HepG2 (cell line): Measurements from ENCODE around the gene NFKB1. TPM values are rescaled to one million over a fixed set of nuclear protein-coding genes. Genes with fewer than 3 reads are reported as not detected.
A peak's percentile ranks its signal among the peaks of the same experiment; 100 is the strongest.

Experiments used
- ATAC-seq: fragments of 200-7000 bp; cut with Tn5 transposase; 3 replicates; pipeline ENCODE4 v1.9.1; 2020; ENCODE audit warnings: mild to moderate bottlenecking, moderate library complexity
- Bru-seq: library from RNA; stranded (reverse); fragments of 400-500 nt; gene quantifications from one replicate; lab custom pipeline; 2021; lab: Mats Ljungman, UMichigan
- BruChase-seq, 2 experiments: library from RNA; stranded (reverse); fragments of 400-500 nt; gene quantifications; one replicate each; lab custom pipeline; 2021; lab: Mats Ljungman, UMichigan
- BruUV-seq: library from RNA; stranded (reverse); fragments of 400-500 nt; replicated peaks from 2 replicates; lab custom pipeline; 2021; lab: Mats Ljungman, UMichigan
- CTCF ChIA-PET: fragments of 300-600 bp; formaldehyde crosslinking; extraction: SDS; loops from one replicate; lab custom pipeline; 2021; ENCODE audit warnings: low total read pairs, inconsistent platforms, low intra/inter-chr PET ratio; lab: Yijun Ruan, JAX
- POLR2A ChIA-PET: fragments of 350-600 bp; sonication (Branson Sonifier 250); formaldehyde crosslinking; loops from one replicate; lab custom pipeline; 2020; ENCODE audit warnings: antibody characterized with exemption, inconsistent platforms; lab: Yijun Ruan, JAX
- DNase-seq: peaks from one replicate; pipeline ENCODE4 v3.0.0-alpha.2; 2015; ENCODE audit warnings: low spot score
- FAIRE-seq: peaks from 3 replicates; lab custom pipeline; 2011; peaks lifted over from hg19 to GRCh38; lab: Jason Lieb, UNC
- H2AFZ ChIP-seq: one replicate; pipeline ENCODE4 v1.6.1; 2011; ENCODE audit warnings: low read length, inconsistent platforms
- H3K27ac ChIP-seq: fragments of 300-600 bp; 3 replicates; pipeline ENCODE4 v1.8.0; 2011; ENCODE audit warnings: mixed run types, mild to moderate bottlenecking, mixed read lengths, low read length, inconsistent platforms; ENCODE audit not compliant: insufficient read depth; ENCODE audit errors: extremely low read length
- H3K27me3 ChIP-seq, 2 experiments: fragments of 200-600 bp in 1 of 2; 2 replicates in 1 of 2; 3 replicates in 1 of 2; pipeline versions ENCODE4 v1.6.0 to v1.8.0; 2011; ENCODE audit warnings: low read length in 2 of 2, mild to moderate bottlenecking in 2 of 2, moderate library complexity in 2 of 2, inconsistent platforms in 1 of 2; ENCODE audit not compliant: insufficient read depth in 2 of 2, control insufficient read depth in 1 of 2
- H3K36me3 ChIP-seq, 2 experiments: fragments of 200-600 bp in 1 of 2; replicated peaks in 1 of 2; 2 replicates in 1 of 2; 3 replicates in 1 of 2; pipeline versions ENCODE4 v1.5.1 to v1.8.0; 2011; ENCODE audit warnings: low read length in 2 of 2, inconsistent platforms in 1 of 2; ENCODE audit not compliant: insufficient read depth in 2 of 2, control insufficient read depth in 1 of 2
- H3K4me1 ChIP-seq: 2 replicates; pipeline ENCODE4 v1.5.1; 2012; ENCODE audit warnings: low read length, inconsistent platforms; ENCODE audit not compliant: insufficient read depth
- H3K4me2 ChIP-seq: 2 replicates; pipeline ENCODE4 v1.6.0; 2011; ENCODE audit warnings: low read depth, low read length, inconsistent platforms
- H3K4me3 ChIP-seq, 3 experiments: fragments of 200-600 bp in 1 of 3; sonication (generic), shearing (Covaris generic) in 1 of 3; replicated peaks in 1 of 3; 2 replicates each; pipeline ENCODE4 v1.5.1; 2011 to 2016; ENCODE audit warnings: low read length in 3 of 3, inconsistent platforms in 2 of 3, low read depth in 2 of 3, mild to moderate bottlenecking in 2 of 3, control low read depth in 1 of 3, mixed read lengths in 1 of 3; ENCODE audit not compliant: insufficient read depth in 1 of 3
- H3K79me2 ChIP-seq: one replicate; pipeline ENCODE4 v1.6.1; 2011; ENCODE audit warnings: low read length, inconsistent platforms; ENCODE audit not compliant: insufficient read depth
- H3K9ac ChIP-seq: 2 replicates; pipeline ENCODE4 v1.6.0; 2011; ENCODE audit warnings: mild to moderate bottlenecking, low read depth, low read length, inconsistent platforms; ENCODE audit not compliant: insufficient read depth
- H3K9me3 ChIP-seq: 2 replicates; pipeline ENCODE4 v1.5.1; 2012; ENCODE audit warnings: mild to moderate bottlenecking, low read length
- H4K20me1 ChIP-seq: 2 replicates; pipeline ENCODE4 v1.6.0; 2011; ENCODE audit warnings: inconsistent platforms, mild to moderate bottlenecking, low read length, moderate library complexity; ENCODE audit not compliant: insufficient read depth
- ASH2L ChIP-seq: fragments of 300-600, 200-600 bp; sonication (generic); IDR thresholded peaks from 2 replicates; pipeline ENCODE4 v1.7.0; 2017; ENCODE audit warnings: low read depth, mild to moderate bottlenecking, moderate library complexity, mixed read lengths, low read length; ENCODE audit not compliant: insufficient read length
- CAMTA2 ChIP-seq: sonication (generic); formaldehyde crosslinking; IDR thresholded peaks from 2 replicates; pipeline ENCODE4 v1.4.0; 2020; ENCODE audit warnings: mild to moderate bottlenecking, missing genetic modification reagents, borderline replicate concordance
- MEIS2 ChIP-seq: sonication (generic); formaldehyde crosslinking; IDR thresholded peaks from 2 replicates; pipeline ENCODE4 v1.9.0; 2021; ENCODE audit warnings: mild to moderate bottlenecking, missing genetic modification reagents
- PLRG1 ChIP-seq: fragments of 450-650 bp; conservative IDR thresholded peaks from 2 replicates; pipeline ENCODE4 v1.6.1; 2016
- WGBS: methylation state at CpG from one replicate; pipeline ENCODE4 v1.1.6; 2017; ENCODE audit warnings: low lambda C conversion rate; 5-methylcytosine and 5-hydroxymethylcytosine counted together
- in situ Hi-C: cut with HindIII; loops from 2 replicates; pipeline ENCODE4 v1.10.0; 2017; ENCODE audit warnings: low pct_unique_long_range_greater_than_20kb; ENCODE audit not compliant: extremely low pct_ligation_motif_present
- intact Hi-C: fragments of 100-400 bp; cut with micrococcal nuclease; formaldehyde crosslinking; loops from one replicate; pipeline ENCODE4 v1.10.0; 2022; ENCODE audit not compliant: unreplicated experiment
- long read RNA-seq, 2 experiments: library from RNA in 1 of 2; library from polyadenylated mRNA in 1 of 2; stranded (forward) in 1 of 2; unstranded in 1 of 2; transcript quantifications; one replicate each; pipeline ENCODE4 v2.0.0, GENCODE V29; 2019 to 2022
- polyA minus RNA-seq, 3 experiments: library from RNA; depleted of rRNA, polyadenylated mRNA; stranded (reverse); fragments of >200 nt; gene quantifications; 2 replicates each; pipeline ENCODE4 v1.2.3, GENCODE V29; 2011; ENCODE audit warnings: low replicate concordance in 1 of 3
- polyA plus RNA-seq, 8 experiments: library from polyadenylated mRNA; depleted of rRNA in 3 of 8; stranded (reverse) in 7 of 8; unstranded in 1 of 8; fragments of >200 nt; fragmentation: Illumina TruSeq in 4 of 8; extraction: Trizol in 4 of 8; gene quantifications; 2 replicates each; pipeline versions ENCODE4 v1.2.1 to v1.2.3, GENCODE V29; 2011 to 2016; ENCODE audit warnings: low read depth in 4 of 8, missing spikeins in 1 of 8, mixed read lengths in 1 of 8; ENCODE audit not compliant: insufficient read depth in 1 of 8
- total RNA-seq, 5 experiments: library from RNA; depleted of rRNA; stranded (reverse); fragments of >200 nt; fragmentation: Illumina TruSeq; extraction: Trizol; gene quantifications; 2 replicates each; pipeline ENCODE4 v1.2.3, GENCODE V29; 2016; ENCODE audit warnings: low read depth in 1 of 5
- TF ChIP-seq, protein P1 (sequence below): IDR thresholded peaks from 2 replicates; pipeline ENCODE4 v1.6.1; 2016; ENCODE audit warnings: missing genetic modification reagents, missing compliant biosample characterization
- TF ChIP-seq, protein P2 (sequence below): sonication (generic); formaldehyde crosslinking; IDR thresholded peaks from 2 replicates; pipeline ENCODE4 v1.4.0; 2020; ENCODE audit warnings: low read depth, mild to moderate bottlenecking, missing genetic modification reagents
- TF ChIP-seq, protein P3 (sequence below): sonication (generic); formaldehyde crosslinking; IDR thresholded peaks from 2 replicates; pipeline ENCODE4 v1.5.1; 2020; ENCODE audit warnings: mild to moderate bottlenecking, missing genetic modification reagents, moderate library complexity

The NFKB1 gene, protein sequence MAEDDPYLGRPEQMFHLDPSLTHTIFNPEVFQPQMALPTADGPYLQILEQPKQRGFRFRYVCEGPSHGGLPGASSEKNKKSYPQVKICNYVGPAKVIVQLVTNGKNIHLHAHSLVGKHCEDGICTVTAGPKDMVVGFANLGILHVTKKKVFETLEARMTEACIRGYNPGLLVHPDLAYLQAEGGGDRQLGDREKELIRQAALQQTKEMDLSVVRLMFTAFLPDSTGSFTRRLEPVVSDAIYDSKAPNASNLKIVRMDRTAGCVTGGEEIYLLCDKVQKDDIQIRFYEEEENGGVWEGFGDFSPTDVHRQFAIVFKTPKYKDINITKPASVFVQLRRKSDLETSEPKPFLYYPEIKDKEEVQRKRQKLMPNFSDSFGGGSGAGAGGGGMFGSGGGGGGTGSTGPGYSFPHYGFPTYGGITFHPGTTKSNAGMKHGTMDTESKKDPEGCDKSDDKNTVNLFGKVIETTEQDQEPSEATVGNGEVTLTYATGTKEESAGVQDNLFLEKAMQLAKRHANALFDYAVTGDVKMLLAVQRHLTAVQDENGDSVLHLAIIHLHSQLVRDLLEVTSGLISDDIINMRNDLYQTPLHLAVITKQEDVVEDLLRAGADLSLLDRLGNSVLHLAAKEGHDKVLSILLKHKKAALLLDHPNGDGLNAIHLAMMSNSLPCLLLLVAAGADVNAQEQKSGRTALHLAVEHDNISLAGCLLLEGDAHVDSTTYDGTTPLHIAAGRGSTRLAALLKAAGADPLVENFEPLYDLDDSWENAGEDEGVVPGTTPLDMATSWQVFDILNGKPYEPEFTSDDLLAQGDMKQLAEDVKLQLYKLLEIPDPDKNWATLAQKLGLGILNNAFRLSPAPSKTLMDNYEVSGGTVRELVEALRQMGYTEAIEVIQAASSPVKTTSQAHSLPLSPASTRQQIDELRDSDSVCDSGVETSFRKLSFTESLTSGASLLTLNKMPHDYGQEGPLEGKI
- total RNA-seq (2016; rRNA removed; fragmentation: Illumina TruSeq; extraction: Trizol) (31.6 and 37.6 TPM in 2 replicates), polyA plus RNA-seq (2011; rRNA removed) (15.3 and 15.4 TPM in 2 replicates), polyA minus RNA-seq (2011; rRNA and poly(A)+ RNA removed; ENCODE audit: low replicate concordance) (23.9 and 27.4 TPM in 2 replicates), Bru-seq, nascent RNA (percentile 90 among the genes with signal in this experiment), BruChase-seq, experiment 1, labeled RNA remaining after a 6-hour chase (percentile 77 among the genes with signal in this experiment), BruChase-seq, experiment 2, labeled RNA remaining after a 2-hour chase (percentile 77 among the genes with signal in this experiment)
- 5.7 and 5.8 TPM in 2 replicates for total RNA-seq (2016; cell fraction: cytosol; rRNA removed; fragmentation: Illumina TruSeq; extraction: Trizol; ENCODE audit: low read depth)
- 32.0 and 36.4 TPM in 2 replicates for total RNA-seq (2016; cell fraction: insoluble cytoplasmic fraction; rRNA removed; fragmentation: Illumina TruSeq; extraction: Trizol)
- 16.5 and 17.1 TPM in 2 replicates for total RNA-seq (2016; cell fraction: membrane; rRNA removed; fragmentation: Illumina TruSeq; extraction: Trizol)
- total RNA-seq (2016; cell fraction: nucleus; rRNA removed; fragmentation: Illumina TruSeq; extraction: Trizol) = 21.7 and 23.1 TPM in 2 replicates
- polyA plus RNA-seq (2011; cell fraction: cytosol; rRNA removed) = 13.4 and 14.7 TPM in 2 replicates
- 13.2 and 14.1 TPM in 2 replicates for polyA plus RNA-seq (2011; cell fraction: nucleus; rRNA removed)
- 16.4 TPM in 2 replicates for polyA plus RNA-seq (2012)
- 2.1 and 2.3 TPM in 2 replicates for polyA plus RNA-seq (2016; cell fraction: cytosol; fragmentation: Illumina TruSeq; extraction: Trizol; ENCODE audit: low read depth)
- 30.3 and 33.0 TPM in 2 replicates for polyA plus RNA-seq (2016; cell fraction: insoluble cytoplasmic fraction; fragmentation: Illumina TruSeq; extraction: Trizol; ENCODE audit: low read depth)
- 6.8 and 8.3 TPM in 2 replicates for polyA plus RNA-seq (2016; cell fraction: membrane; fragmentation: Illumina TruSeq; extraction: Trizol; ENCODE audit: low read depth)
- 20.3 and 23.7 TPM in 2 replicates for polyA plus RNA-seq (2016; cell fraction: nucleus; fragmentation: Illumina TruSeq; extraction: Trizol; ENCODE audit: insufficient read depth, low read depth)
- 12.5 and 12.7 TPM in 2 replicates for polyA minus RNA-seq (2011; cell fraction: cytosol; rRNA and poly(A)+ RNA removed)
- polyA minus RNA-seq (2011; cell fraction: nucleus; rRNA and poly(A)+ RNA removed) = 35.7 and 38.5 TPM in 2 replicates
- long read RNA-seq, experiment 1, full-length matches to known transcripts = 3 of 12 reads
- long read RNA-seq, experiment 1, partial matches to known transcripts = 8 of 12 reads
- long read RNA-seq, experiment 1, other reads (novel, unspliced or antisense) = 1 of 12 reads
- long read RNA-seq, experiment 2, full-length matches to known transcripts = 14 of 56 reads
- long read RNA-seq, experiment 2, partial matches to known transcripts = 24 of 56 reads
- long read RNA-seq, experiment 2, other reads (novel, unspliced or antisense) = 18 of 56 reads

DNA sequence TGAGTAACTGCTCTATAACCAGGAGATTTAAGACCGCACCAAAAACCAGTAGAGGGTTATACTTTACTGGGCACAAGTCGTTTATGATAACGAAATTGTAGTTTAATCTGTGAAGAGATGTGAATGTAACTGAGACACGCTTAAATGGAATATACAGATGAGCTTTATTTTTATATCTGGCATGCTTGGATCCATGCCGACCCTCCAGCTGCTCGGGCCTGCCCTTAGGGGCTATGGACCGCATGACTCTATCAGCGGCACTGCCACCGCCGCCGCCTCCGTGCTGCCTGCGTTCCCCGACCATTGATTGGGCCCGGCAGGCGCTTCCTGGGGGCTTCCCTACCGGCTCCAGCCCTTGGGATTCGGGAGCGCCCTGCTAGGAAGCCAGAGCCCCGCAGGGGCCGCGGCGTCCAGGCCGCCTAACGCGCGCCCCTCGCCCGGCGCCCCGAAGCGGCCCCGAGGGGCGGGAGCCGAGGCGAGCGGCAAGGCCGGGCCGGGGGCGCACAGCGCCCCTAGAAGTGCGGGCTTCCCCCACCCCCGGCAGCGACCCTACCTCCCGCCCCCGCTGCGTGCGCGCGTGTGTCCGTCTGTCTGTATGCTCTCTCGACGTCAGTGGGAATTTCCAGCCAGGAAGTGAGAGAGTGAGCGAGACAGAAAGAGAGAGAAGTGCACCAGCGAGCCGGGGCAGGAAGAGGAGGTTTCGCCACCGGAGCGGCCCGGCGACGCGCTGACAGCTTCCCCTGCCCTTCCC is at the start of gene NFKB1:
Gene NFKB1, plus strand, starts transcription at position 664 of the 751 bp plus-strand sequence. CDS start 24,160 bp downstream, outside the sequence.
- Histone ChIP-seq H2AFZ (peak within 1 kb of the TSS; percentile 66), H3K9ac (peak within 1 kb of the TSS; percentile 96), H3K27ac (peak within 1 kb of the TSS; percentile 97), H3K9me3 (no peaks in the 10 kb centered on the region), H3K79me2 (peaks cover 41% of the 10 kb centered on the region), H3K4me3 (peak within 1 kb of the TSS; percentile 85 to 94 (median 92)), H4K20me1 (no peaks in the 10 kb centered on the region), H3K4me1 (peaks cover 43% of the 10 kb centered on the region), H3K4me2 (peak within 1 kb of the TSS; percentile 85), H3K36me3 (no peaks in the 10 kb centered on the region), H3K27me3 (no peaks in the 10 kb centered on the region)
- POLR2A ChIA-PET = interaction anchor here (0.8 to 3.0 kb wide), 9 partner anchors 10 to 575 kb away, joined by 3 to 23 read pairs (median 4); partner anchors contain the start of gene UBE2D3
- DNase-seq = peak; percentile 54
- intact Hi-C loops = loop anchor here (2.0 to 5.0 kb wide), 5 partner anchors 52 to 516 kb away; partner anchors contain the start of genes SLC9B1 and UBE2D3
- TSS peak; percentile 86 for BruUV-seq
- peak; percentile 61 for ATAC-seq
- CTCF ChIA-PET = interaction anchor here (2.4 kb wide), 1 partner anchor 70 kb away, joined by 7 read pairs; no protein-coding TSS in a partner anchor
- FAIRE-seq = no peak
- 2% methylated on average over 46 of the region's 63 CpGs for WGBS
- in situ Hi-C loops = no loop called here
- peak; percentile 36 for TF ChIP-seq ASH2L
- TF ChIP-seq, protein P1, sequence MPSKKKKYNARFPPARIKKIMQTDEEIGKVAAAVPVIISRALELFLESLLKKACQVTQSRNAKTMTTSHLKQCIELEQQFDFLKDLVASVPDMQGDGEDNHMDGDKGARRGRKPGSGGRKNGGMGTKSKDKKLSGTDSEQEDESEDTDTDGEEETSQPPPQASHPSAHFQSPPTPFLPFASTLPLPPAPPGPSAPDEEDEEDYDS (CRISPR knock-in tag) = no peak
- 0 out of 2 replicates have a peak, but pooled peaks have one; percentile 17 for TF ChIP-seq MEIS2 (CRISPR knock-in tag)
- TF ChIP-seq, protein P2, sequence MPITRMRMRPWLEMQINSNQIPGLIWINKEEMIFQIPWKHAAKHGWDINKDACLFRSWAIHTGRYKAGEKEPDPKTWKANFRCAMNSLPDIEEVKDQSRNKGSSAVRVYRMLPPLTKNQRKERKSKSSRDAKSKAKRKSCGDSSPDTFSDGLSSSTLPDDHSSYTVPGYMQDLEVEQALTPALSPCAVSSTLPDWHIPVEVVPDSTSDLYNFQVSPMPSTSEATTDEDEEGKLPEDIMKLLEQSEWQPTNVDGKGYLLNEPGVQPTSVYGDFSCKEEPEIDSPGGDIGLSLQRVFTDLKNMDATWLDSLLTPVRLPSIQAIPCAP (CRISPR knock-in tag) = no peak
- TF ChIP-seq PLRG1 = no peak
- TF ChIP-seq, protein P3, sequence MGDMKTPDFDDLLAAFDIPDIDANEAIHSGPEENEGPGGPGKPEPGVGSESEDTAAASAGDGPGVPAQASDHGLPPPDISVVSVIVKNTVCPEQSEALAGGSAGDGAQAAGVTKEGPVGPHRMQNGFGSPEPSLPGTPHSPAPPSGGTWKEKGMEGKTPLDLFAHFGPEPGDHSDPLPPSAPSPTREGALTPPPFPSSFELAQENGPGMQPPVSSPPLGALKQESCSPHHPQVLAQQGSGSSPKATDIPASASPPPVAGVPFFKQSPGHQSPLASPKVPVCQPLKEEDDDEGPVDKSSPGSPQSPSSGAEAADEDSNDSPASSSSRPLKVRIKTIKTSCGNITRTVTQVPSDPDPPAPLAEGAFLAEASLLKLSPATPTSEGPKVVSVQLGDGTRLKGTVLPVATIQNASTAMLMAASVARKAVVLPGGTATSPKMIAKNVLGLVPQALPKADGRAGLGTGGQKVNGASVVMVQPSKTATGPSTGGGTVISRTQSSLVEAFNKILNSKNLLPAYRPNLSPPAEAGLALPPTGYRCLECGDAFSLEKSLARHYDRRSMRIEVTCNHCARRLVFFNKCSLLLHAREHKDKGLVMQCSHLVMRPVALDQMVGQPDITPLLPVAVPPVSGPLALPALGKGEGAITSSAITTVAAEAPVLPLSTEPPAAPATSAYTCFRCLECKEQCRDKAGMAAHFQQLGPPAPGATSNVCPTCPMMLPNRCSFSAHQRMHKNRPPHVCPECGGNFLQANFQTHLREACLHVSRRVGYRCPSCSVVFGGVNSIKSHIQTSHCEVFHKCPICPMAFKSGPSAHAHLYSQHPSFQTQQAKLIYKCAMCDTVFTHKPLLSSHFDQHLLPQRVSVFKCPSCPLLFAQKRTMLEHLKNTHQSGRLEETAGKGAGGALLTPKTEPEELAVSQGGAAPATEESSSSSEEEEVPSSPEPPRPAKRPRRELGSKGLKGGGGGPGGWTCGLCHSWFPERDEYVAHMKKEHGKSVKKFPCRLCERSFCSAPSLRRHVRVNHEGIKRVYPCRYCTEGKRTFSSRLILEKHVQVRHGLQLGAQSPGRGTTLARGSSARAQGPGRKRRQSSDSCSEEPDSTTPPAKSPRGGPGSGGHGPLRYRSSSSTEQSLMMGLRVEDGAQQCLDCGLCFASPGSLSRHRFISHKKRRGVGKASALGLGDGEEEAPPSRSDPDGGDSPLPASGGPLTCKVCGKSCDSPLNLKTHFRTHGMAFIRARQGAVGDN (CRISPR knock-in tag) = peak; percentile 37
- TF ChIP-seq CAMTA2 (CRISPR knock-in tag) = no peak
